Left lobe of liver (tissue), 2 donors: ENCODE results near the gene YEATS4. TPM values are rescaled to one million over a fixed set of nuclear protein-coding genes. Genes with fewer than 3 reads are reported as not detected.

ENCODE experiments used
- ATAC-seq: fragments of 200-7000 bp; cut with Tn5 transposase; one replicate; pipeline ENCODE4 v1.9.1; 2020; ENCODE audit warnings: mild to moderate bottlenecking, moderate library complexity
- DNase-seq: peaks from one replicate; pipeline ENCODE4 v3.0.0-alpha.2; 2020; ENCODE audit warnings: low spot score
- total RNA-seq: library from RNA; stranded (reverse); gene quantifications from one replicate; pipeline ENCODE4 v1.2.1, GENCODE V29; 2021
- donor health status: DM: no; HTN: no; CAD: no; lungs with moderate emphysema.
- donor health status: DM: no; HTN: yes; CAD: no.

Gene YEATS4
- total RNA-seq, 1 donor from 2014 or later, result 3.4 TPM

- peak; percentile 58 for DNase-seq
- ATAC-seq, result peak; percentile 97
Measured at GRCh38 chr12:69430942-69431590, 71.5 kb downstream of the YEATS4 start.

GRCh38 chr12:69431591-69432222, 72.2 kb downstream of the YEATS4 start:
- no peak for DNase-seq
- ATAC-seq, result peak; percentile 19

GRCh38 chr12:69433653-69434052, 74.1 kb downstream of the YEATS4 start:
- no peak for ATAC-seq
- DNase-seq, result no peak

- no peak for ATAC-seq
- DNase-seq, result no peak
Measured at GRCh38 chr12:69435644-69436043, 76.1 kb downstream of the YEATS4 start.

GRCh38 chr12:69437073-69437472, 77.5 kb downstream of the YEATS4 start:
- ATAC-seq (no peak), DNase-seq (no peak)

GRCh38 chr12:69438539-69438938, 79.0 kb downstream of the YEATS4 start:
- ATAC-seq (no peak), DNase-seq (no peak)

- DNase-seq (no peak), ATAC-seq (no peak)
Measured at GRCh38 chr12:69440016-69440415, 80.5 kb downstream of the YEATS4 start.

Other genes starting within 250 kb of the YEATS4 start
- gene CPSF6, start 120.2 kb upstream of the YEATS4 start, total RNA-seq, result 17.8 TPM
- gene LYZ, start 11.4 kb upstream of the YEATS4 start, total RNA-seq, result 6.6 TPM
- 15.2 TPM for gene FRS2, start 110.6 kb downstream of the YEATS4 start, total RNA-seq
- 33.4 TPM for gene CCT2, start 225.7 kb downstream of the YEATS4 start, total RNA-seq